Stimulated activated CD8-positive, alpha-beta memory T cell treated with anti-CD3 and anti-CD28 coated beads, Interleukin-4, amount 100 ng/mL, for 48 hours (primary cell): ENCODE data around the gene C10orf90.

Source experiments
- DNase-seq: peaks from one replicate; pipeline ENCODE4 v3.0.0-alpha.2; 2020

C10orf90 gene

DNA sequence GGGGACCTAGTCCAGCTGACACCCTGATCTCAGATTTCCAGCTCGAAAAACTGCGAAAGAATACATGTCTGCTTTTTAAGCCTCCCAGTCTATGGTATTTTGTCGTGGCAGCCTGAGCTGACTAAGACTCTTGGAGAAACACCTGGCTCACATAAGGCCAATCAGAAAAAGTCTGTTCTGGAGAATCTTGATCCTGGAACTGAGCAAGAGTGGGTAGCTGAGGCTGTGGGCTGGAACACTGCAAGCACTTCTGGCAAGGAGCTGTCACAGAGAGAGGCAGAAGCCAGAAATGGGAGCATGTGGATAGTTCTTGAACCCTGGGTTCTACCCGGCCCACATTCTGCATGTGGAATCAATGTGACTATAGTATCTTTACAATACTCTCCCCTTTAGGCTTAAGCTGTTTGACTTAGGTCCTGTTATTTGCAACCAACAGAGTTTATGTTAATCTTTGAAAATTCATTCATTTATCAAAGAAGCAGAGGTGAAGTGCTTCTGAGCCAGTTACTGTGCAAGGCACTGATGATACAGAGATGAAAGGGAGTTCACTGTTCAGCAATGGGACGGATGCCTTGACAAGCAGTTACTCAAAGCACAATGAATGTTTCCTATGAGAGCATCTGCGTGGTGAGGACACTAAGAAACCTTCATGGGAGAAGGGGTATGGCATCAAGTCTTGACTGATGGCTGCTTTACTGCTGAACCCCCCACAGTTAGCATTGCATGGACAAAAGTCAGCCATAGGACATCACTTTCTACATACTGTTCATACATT is 4.4 kb upstream of the C10orf90 start:
- no peak for DNase-seq

DNA sequence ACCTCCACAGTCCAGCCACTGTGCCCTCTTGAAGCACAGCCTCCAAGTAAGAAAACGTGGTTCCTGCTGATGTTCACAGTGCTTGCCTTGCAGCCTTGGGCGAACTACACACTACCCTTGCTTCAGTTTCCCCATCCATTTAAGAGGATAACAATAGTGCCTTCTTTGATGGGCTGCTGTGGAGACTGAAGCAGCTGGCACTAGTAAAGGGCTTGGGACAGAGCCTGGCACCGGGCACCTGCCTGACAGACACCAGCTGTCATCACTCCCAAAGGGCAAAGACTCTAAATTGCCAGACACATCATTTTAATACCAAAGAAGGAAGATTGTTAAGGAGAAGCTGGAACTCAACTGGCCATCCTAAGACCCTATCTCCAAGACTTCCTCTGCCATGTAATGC is 3.1 kb upstream of the C10orf90 start:
- no peak for DNase-seq

DNA sequence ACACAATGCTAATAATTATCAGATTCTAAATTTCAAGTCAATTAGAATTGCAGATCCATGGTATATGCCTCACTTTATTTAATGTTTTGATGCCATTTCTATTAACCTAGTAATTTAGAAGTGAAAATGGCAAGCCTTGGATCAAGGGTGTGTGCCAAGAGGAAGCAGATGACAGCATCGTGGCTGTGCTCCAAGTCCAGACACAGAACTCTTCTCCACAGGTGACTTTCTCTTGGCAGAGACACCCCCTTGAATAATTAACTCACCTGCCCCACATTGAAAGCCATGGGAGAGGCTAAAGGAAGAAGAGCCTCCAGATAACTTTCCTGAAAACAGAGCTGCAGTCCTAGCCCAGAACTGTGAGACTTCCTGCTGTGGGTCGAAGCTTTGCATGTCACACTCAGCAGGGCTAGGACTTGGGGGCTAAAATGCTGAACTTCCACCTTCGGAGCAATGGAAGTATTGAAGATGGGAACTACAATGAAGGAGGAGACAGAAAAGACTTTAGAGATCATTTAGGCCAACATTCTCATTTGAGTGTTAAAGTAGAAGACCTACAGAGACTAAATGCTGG is 996 bp upstream of the C10orf90 start:
- no peak for DNase-seq

DNA sequence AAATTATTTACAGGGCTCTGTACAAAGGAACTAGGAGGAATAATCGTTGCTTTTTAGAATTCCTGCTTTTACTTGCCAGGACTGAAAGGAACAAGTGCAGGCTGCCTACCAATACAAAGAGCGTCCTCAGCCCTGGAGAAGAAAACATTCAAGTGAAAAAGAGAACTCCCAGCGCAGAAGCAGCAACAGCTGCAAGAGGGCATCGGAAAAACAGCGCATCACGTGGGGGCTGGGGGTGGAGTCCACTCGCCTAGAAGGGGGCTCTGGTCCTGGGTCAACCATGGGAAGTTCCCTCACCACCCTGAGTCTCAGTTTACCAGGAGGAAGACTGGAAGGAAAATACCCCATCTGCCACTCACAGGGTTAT is 385 bp upstream of the C10orf90 start:
- no peak for DNase-seq

DNA sequence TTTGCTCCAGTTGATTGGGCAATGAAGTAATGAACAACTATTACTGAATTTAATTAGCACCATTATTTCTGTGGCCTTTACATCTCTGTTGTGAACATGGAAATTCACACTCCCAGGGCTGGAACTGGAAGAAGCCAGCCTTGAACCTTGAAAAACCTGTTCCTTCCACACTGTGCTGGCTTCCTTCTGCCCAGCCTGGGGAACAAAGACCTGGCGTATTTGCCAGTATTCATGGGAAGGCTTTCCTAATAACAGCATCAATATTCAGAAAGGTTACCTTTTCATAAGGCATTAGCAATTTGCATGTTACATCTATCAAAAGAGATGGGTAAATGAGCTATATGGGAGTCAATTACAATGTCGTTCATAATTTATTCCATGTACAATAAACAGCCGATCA is 1.3 kb downstream of the C10orf90 start:
- DNase-seq = no peak

DNA sequence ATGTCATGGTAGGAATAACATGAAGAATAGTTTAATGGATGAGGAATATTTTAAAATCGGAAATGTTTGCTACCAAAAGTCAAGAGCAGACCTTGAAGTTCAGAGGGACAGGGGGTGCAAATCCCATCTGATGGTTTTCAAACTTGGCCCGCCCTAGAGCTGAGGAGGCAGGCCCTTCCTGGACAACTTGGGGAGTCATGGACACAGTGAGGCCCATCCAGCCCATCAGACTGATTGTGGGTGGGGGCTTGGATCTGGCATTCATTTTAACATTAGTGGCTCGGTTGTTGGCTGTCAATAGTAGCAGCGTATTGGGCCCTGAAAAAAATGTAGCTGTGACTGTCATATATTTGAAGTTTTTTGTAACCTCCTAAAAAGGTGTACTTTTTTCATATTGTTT is 2.0 kb downstream of the C10orf90 start:
- no peak for DNase-seq

DNA sequence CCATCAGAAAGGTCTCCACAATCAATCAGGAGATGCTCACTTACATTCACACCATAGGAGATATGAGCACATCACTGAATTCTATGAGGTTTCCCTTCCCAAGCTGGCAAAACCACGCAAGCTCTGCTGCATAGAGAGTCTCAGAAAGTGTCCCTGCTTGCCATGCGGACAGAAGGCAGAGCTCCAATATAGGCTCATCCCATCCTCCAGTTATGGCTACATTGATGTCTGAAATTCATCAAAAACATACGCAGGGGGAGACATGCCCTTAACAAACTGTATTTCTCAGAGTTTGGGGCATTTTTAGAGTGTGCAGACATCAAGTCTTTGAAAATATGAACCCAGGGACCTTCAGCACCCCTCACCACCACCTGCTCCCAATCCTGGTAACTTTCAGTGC is 2.9 kb downstream of the C10orf90 start:
- no peak for DNase-seq

DNA sequence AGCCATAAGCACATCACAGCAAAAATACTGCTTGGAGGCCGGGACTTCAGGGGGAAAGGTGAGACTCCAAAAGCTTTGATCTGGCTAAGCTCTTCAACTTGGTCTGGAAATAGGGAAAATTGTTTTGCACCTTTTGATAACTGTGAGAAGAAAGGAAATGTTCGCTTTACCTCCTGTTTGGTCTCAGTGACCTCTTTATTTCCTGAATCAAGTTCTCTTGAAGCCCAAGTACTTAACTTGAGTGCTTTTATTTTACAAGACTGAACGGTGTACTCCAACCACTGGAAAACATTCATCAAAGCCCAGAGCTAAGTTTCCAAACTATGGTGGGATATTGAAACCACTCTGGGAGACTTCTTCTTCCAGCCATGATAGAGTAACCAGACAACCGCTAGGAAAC is 5.3 kb downstream of the C10orf90 start:
- DNase-seq = no peak

DNA sequence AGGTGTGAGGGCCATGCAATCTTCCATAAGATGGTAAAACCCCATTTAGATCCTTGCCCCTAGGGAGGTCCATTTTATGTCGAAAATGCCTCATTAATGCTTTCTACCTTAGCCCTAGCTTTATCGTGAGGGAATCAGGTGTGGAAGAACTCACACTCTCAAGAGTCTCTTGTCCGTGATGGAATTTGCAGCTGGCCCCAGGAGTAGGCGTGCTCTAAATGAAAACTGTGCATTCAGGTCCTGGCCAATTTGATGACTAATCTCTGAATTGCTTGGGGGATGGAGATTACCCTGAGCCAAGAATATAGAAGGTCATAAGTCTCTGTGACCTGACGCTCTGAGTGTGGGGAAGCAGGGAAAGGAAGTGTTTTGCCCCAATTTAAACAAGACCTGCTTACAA is 6.6 kb downstream of the C10orf90 start:
- DNase-seq = no peak

DNA sequence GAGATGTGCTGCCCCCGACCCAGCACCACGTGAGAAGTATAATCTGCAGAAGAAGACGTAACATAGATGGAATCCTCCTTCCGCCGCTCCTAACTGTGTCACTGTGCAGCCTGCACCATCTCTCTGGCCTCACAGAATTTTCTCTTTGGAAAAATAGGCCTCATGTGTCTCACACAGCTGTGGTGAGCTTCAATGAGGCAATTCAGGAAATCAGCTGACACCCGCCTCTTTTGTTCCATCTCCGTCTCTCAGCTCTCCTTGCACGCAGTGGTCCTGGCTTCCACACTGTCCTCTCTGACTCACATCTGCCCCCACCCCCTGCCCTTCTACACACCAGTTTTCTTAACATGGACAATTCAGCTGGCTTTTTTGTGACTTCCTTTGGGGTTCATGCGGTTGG is 7.2 kb downstream of the C10orf90 start:
- peak; percentile 23 for DNase-seq

DNA sequence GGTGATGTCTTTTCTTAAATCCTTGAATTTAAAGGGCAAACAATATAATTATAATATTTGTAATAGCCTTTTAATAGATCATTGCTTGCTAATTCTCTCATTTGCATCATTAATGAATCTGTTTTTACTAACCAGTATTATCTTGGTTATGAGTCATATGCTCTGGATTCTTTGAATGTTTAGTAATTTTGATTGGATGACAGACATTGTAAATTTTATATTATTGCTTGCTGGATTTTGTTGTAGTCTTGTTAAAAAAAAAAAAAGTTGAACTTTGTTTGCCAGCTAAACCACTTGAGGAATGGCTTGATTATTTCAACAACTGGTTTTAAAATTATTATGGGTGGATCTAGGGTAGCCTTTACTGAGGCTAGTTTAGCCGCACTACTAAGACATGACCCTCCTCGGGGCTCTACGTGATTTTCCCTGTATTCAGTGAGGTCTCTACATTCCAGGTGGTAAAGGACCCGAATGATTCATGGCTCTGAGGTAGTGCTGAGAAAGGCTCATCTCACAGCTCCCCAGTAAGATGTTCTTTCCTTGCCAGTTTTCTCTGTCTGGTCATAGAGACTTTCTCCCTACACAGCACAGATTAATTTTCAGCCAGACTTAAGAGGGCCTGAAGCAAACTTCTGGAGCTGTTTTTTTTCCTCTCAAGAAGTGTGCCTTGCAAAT is 8.5 kb downstream of the C10orf90 start:
- DNase-seq = no peak

DNA sequence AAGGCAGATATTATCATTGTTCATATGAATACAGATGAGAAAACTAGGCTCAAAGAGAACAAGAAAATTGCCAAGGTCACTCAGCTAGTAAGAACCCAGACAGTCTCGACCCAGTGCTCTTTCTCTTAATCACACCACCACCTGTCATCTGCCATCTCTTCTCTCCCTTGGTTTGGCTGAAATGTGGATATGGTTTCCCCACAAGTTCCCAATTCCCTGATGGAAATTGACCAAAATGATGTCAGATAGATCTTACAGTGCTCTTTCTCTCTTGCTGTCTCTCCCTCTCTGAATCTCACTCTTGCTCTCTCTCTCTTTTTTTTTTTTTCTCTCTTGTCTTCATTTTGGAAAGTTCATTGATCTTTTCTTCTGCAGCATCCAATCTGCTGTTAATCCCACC is 9.1 kb downstream of the C10orf90 start:
- DNase-seq = no peak

DNA sequence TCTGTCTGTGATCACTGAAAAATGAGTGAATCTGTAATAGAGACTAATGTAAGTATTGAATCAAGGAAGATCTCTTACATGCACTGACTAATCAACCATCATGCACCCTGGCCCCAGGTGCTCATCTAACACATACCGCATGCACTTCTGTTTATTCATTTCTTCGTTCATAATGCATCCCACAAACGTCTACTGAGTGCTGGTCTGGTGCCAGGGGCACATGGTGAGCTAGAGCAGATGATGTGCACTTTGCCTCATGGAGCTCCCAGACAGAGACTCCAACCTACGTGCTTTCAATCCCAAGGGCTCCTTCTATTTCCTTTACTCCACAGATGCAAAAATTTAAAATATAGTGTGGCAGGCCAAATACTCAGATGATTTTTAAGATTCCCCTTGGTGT is 10.7 kb downstream of the C10orf90 start:
- no peak for DNase-seq

DNA sequence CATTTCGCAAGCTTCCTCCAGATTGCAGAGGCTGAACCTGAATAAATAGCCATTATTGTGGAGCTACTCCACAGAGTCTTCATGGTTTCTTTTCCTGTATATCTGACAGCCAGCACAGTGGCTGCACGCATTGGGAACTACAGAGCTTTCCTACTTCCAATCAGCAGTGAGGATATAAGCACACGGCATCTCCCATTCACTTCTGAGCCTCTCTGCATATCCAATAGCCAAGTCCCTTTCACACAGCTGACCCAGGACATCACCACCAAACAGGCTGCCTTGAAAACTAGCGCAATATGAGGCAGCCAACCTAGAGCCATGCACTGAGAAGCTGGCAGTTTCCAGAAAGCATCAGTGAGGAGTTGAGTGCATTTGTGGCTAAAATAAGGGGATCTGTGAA is 11.6 kb downstream of the C10orf90 start:
- no peak for DNase-seq

DNA sequence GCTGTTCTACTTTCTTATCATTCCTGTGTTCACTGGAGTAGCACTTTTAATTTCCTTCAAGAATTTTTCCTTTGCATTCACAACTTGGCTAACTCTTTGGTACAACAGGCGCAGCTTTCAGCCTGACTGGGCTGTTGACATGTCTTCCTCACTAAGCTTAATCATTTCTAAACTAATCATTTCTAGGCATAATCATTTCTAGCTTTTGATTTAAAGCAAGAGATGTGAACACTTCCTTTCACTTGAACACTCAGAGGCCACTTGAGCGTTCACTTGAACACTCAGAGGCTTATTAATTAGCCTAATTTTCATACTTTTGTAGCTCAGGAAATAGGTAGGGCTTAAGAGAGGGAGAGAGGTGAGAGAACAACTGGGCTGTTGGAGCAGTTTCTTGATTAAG is 15.9 kb downstream of the C10orf90 start:
- no peak for DNase-seq

DNA sequence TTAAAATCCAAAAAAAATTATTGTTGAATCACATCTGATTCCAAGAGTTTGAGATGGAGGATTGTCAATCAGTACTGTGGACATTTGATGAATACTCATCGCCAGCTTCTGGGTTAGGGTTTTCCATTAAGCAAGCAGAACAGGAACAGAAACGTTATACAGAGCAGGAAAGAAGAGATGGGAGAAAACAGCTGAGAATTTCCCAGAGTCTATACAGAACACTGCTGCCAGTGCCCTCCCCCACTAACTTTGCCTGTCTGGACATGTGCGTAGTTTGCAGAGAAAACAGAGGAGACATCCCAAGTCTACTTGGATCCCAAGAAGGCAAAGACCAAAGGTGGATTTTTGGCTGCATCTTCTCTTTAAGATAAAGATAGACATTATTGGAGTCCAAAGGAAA is 19.0 kb downstream of the C10orf90 start:
- no peak for DNase-seq

DNA sequence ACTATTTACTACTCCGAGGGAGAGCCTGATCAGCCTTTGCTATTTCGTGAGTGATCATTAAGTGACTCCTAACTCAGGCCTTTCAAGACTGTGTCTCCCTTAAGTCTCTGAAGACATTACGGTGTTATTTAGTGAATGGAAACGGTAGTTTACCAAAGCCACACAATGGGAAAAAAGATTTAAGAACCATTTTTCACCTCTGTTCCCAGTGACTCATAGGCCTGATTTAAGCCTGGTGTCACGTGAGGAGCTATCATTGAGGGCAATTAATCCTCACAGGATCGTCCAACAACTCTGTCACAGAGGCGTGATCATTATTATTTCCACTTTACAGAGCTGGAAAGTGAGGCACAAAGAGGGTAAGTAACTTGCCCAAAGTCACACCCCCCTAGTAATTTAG is 20.3 kb downstream of the C10orf90 start:
- no peak for DNase-seq

DNA sequence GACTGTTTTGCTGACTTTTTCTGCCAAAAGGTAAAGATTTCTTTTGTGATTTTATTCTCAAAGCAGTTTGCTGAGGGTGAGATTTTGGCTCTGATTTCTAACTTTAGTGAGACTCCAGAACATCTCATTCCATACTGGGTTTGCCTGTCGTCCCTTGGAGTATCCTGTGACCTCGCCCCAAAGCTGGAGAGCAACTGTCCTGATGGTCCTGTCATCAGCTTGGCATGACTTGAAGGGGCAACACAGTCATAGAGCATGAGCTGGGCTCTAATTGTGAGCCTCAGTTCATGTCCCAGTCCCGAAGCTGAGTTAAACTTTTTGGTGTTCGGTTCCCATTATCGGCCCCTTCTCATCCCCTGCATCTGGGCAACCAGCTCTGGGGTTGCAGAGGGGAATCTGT is 23.4 kb downstream of the C10orf90 start:
- DNase-seq = no peak

DNA sequence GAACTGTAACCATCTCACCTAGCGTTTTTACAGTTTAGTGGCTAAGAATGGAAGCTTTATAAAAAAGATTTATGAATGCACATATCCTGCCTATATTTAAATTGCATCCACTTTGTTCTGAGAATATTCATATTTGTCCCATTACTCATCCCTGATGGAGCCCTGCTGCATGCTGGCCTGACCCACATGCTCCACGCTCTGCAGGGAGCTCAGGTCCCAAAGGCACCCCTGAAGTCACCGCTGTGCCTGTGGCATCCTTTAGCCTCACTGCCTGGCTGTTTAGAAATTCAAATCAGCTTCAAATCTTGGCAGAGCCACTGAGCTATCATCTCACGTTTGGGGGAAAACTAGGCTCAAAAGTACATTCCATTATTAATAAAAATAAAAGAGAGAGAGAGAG is 24.4 kb downstream of the C10orf90 start:
- DNase-seq = no peak

DNA sequence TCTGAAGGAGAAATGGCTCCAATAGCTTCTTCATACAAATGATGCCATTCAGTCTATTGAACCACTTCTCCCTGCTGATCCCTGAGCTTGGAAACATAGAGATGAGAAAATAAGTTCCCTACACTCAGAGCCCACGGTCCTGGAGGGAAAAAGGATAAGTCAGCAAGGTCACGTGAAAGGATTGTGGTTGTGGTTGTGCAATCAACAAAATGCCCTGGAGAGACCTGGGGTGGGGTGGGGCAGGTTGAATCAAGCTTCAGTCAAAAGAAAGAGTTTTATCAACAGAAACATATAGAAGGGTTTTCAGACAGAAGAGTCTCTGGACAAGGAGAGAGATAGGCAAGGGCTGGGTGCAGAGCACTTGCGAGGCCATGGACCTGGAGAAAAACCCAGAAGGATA is 30.1 kb downstream of the C10orf90 start:
- DNase-seq = no peak

DNA sequence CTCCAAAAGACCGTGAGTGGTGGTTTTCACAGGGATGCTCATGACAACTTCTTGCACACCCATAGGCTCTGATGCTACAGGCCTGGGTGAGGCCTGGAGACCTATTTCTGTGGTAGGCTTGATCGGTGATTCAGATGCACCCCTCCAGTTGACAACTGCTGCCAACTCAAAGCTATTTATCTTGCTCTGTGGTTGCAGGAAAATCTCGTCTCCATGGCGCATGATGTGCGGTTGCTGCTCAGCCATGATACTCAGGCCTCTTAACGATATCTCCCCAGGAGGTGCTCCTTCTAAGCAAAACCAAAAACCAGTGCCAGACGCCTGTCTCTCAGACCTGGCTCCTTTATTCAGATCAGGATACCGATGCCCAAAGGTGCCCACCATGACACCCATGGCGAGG is 31.4 kb downstream of the C10orf90 start:
- no peak for DNase-seq

DNA sequence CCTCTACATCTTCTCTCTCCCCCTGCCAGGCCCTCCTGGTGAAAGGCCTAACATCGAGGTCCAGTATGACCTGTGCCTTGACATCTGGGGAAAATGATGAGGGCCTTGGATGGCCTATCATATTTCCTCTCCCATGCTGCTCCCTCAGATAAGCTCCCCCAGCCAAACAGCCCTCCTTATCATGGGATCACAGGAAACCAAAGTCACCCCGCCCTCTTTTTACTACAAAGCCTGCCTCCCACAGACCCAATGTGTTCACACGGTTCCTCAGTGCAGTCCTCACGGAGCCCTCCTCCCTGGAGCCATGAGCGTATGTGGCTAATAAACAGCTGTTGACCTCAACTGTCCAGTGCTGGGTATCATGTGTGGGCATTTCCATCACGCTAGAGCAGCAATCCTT is 32.0 kb downstream of the C10orf90 start:
- no peak for DNase-seq

DNA sequence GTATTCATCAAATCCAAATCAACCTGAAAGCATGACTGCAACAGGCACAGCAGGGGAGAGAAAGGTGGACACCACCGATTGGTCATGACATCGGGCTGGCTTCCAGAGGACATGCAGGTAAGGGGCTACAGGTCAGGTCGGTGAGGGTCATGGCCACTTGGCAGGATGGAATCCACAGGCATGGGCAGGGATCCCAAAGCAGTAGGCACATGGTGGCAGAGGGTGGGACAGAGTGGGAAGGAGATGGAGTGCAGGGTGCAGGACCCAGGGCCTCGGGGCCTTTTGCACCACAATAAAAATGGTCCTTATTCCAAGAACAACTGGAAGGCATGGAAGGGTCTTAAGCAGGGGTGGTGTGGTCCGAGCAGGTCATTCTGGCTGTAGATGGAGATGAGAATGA is 33.0 kb downstream of the C10orf90 start:
- DNase-seq = no peak

DNA sequence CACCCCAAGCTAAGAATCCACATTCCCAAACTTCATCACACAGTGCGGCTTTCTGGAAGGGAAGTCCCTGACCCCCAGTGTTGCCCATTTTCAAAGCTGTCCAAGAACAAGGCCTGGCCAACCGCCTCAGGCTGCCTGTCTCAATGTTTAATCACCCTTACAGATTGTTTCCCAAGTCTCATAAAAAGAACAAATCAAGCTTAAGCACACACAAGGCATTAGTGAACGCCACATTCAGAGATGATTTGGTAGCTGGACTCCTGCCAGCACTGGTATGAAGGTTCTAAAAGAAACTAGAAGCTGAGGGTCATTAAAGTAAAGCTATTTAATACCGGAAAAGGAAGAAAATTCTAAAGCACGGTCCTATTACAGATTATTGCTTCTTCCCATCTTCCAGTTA is 35.6 kb downstream of the C10orf90 start:
- DNase-seq = no peak

DNA sequence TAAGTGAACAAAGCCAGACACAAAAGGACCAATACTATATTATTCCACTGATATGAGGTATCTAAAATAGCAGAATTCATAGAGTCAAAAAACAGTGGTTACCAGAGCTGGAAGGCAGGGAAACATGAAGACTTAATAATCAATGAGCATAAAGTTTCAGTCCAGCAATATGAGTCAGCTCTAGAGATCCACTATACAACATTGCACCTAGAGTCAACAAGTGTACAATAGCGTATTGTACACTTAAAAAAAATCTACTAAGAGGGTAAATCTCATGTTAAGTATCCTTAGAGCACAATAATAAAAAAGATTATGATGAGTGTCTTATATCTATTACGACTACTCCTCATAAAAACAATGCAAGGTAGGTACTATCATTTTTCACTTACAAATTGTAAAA is 36.1 kb downstream of the C10orf90 start:
- no peak for DNase-seq
